ENCODE results near the gene ABLIM3. TPM values are rescaled to one million over a fixed set of nuclear protein-coding genes. Genes with fewer than 3 reads are reported as not detected.

Gene ABLIM3
- total and polyA plus RNA-seq, 2 of the 13 experiments (the other 11 are each of a cell fraction or from before 2014, with no cell fraction given): 0.53 to 6.3 TPM

DNA sequence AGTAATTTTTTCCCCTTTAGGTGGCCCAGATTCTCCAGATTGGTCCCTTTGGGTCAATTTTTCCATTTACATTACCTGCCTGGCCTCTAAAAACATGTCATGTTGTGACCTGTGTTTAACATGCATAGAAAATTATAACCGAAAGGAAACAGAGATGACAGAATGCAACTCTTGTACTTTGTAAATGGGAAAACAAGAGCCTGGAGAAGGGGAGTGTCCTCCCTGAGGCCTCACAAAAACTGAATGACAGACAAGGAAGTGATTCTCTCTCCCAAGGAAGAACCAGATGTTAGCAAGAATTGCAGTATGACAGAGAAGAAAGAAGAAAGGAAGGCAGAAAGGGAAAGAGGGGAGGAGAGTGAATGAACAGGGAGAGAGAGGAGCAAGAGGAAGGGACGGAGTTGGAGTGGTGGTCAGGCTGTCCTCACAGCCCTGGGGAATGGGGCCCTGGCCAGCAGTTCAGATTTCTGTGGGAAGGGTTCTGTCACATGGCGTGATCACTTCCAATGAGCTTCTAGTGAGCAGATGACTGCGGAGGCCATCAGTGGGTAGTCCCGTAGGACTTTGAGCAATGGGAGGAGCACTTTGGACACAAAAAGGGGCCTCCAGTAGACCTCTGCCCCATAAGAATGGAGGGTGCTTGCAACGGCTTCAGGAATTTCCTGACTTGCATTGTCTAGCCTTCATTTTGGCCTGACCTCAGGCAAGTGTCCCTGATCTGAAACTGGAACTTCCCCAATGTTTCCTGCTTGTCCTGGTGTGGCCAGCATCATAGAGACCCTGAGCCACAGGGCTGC, 31.6 kb downstream of the ABLIM3 start (continued):
- TF ChIP-seq SOX6 (IDR thresholded peaks at IDR 0.05) (no peak), SOX6 (CRISPR knock-in tag; IDR thresholded peaks at IDR 0.05) (peak; percentile 98), FOXA3 (CRISPR knock-in tag; IDR thresholded peaks at IDR 0.05) (peak; percentile 63), CENPX (CRISPR knock-in tag; IDR thresholded peaks at IDR 0.05) (0 out of 2 replicates have a peak, but pooled peaks have one; percentile 46), ZNF383 (CRISPR knock-in tag; IDR thresholded peaks at IDR 0.05; ENCODE audit: borderline replicate concordance) (no peak), KDM5B (CRISPR knock-in tag; IDR thresholded peaks at IDR 0.05; ENCODE audit: borderline replicate concordance) (peak; percentile 33; the same call in 1 of the 2 replicates), ZNF550 (CRISPR knock-in tag; IDR thresholded peaks at IDR 0.05; ENCODE audit: borderline replicate concordance) (no peak), MED1 (CRISPR knock-in tag; IDR thresholded peaks at IDR 0.05) (peak; percentile 76), ZNF34 (CRISPR knock-in tag; IDR thresholded peaks at IDR 0.05; ENCODE audit: borderline replicate concordance) (no peak), SP5 (CRISPR knock-in tag; IDR thresholded peaks at IDR 0.05; ENCODE audit: borderline replicate concordance, low read depth) (peak; percentile 97), ZNF772 (CRISPR knock-in tag; IDR thresholded peaks at IDR 0.05) (no peak), CEBPG (CRISPR knock-in tag; IDR thresholded peaks at IDR 0.05) (peak; percentile 40; the same call in 1 of the 2 replicates), U2AF1 (optimal IDR thresholded peaks at IDR 0.05; ENCODE audit: low read depth, low read length) (no peak), NR2F6 (IDR thresholded peaks at IDR 0.05) (peak; percentile 67; the same call in 1 of the 2 replicates), NR2F6 (CRISPR knock-in tag; IDR thresholded peaks at IDR 0.05) (peak; percentile 68; the same call in 1 of the 2 replicates), NCOA2 (CRISPR knock-in tag; IDR thresholded peaks at IDR 0.05) (peak; percentile 70), DNMT3B (CRISPR knock-in tag; conservative IDR thresholded peaks at IDR 0.05) (0 out of 2 replicates have a peak, but pooled peaks have one; percentile 20), ZNF232 (CRISPR knock-in tag; IDR thresholded peaks at IDR 0.05; ENCODE audit: borderline replicate concordance) (peak; percentile 94; the same call in 1 of the 2 replicates), ZIK1 (CRISPR knock-in tag; IDR thresholded peaks at IDR 0.05; ENCODE audit: borderline replicate concordance, low read depth) (no peak), ZNF543 (CRISPR knock-in tag; IDR thresholded peaks at IDR 0.05) (0 out of 2 replicates have a peak, but pooled peaks have one; percentile 7), SIX1 (CRISPR knock-in tag; IDR thresholded peaks at IDR 0.05; ENCODE audit: borderline replicate concordance) (0 out of 2 replicates have a peak, but pooled peaks have one; percentile 16)
- TF ChIP-seq, protein P1, sequence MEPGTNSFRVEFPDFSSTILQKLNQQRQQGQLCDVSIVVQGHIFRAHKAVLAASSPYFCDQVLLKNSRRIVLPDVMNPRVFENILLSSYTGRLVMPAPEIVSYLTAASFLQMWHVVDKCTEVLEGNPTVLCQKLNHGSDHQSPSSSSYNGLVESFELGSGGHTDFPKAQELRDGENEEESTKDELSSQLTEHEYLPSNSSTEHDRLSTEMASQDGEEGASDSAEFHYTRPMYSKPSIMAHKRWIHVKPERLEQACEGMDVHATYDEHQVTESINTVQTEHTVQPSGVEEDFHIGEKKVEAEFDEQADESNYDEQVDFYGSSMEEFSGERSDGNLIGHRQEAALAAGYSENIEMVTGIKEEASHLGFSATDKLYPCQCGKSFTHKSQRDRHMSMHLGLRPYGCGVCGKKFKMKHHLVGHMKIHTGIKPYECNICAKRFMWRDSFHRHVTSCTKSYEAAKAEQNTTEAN (CRISPR knock-in tag; conservative IDR thresholded peaks at IDR 0.05): peak; percentile 53
- TF ChIP-seq, protein P2, sequence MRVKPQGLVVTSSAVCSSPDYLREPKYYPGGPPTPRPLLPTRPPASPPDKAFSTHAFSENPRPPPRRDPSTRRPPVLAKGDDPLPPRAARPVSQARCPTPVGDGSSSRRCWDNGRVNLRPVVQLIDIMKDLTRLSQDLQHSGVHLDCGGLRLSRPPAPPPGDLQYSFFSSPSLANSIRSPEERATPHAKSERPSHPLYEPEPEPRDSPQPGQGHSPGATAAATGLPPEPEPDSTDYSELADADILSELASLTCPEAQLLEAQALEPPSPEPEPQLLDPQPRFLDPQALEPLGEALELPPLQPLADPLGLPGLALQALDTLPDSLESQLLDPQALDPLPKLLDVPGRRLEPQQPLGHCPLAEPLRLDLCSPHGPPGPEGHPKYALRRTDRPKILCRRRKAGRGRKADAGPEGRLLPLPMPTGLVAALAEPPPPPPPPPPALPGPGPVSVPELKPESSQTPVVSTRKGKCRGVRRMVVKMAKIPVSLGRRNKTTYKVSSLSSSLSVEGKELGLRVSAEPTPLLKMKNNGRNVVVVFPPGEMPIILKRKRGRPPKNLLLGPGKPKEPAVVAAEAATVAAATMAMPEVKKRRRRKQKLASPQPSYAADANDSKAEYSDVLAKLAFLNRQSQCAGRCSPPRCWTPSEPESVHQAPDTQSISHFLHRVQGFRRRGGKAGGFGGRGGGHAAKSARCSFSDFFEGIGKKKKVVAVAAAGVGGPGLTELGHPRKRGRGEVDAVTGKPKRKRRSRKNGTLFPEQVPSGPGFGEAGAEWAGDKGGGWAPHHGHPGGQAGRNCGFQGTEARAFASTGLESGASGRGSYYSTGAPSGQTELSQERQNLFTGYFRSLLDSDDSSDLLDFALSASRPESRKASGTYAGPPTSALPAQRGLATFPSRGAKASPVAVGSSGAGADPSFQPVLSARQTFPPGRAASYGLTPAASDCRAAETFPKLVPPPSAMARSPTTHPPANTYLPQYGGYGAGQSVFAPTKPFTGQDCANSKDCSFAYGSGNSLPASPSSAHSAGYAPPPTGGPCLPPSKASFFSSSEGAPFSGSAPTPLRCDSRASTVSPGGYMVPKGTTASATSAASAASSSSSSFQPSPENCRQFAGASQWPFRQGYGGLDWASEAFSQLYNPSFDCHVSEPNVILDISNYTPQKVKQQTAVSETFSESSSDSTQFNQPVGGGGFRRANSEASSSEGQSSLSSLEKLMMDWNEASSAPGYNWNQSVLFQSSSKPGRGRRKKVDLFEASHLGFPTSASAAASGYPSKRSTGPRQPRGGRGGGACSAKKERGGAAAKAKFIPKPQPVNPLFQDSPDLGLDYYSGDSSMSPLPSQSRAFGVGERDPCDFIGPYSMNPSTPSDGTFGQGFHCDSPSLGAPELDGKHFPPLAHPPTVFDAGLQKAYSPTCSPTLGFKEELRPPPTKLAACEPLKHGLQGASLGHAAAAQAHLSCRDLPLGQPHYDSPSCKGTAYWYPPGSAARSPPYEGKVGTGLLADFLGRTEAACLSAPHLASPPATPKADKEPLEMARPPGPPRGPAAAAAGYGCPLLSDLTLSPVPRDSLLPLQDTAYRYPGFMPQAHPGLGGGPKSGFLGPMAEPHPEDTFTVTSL (CRISPR knock-in tag; IDR thresholded peaks at IDR 0.05; ENCODE audit: borderline replicate concordance): peak; percentile 29; the same call in 1 of the 2 replicates
- TF ChIP-seq, protein P3, sequence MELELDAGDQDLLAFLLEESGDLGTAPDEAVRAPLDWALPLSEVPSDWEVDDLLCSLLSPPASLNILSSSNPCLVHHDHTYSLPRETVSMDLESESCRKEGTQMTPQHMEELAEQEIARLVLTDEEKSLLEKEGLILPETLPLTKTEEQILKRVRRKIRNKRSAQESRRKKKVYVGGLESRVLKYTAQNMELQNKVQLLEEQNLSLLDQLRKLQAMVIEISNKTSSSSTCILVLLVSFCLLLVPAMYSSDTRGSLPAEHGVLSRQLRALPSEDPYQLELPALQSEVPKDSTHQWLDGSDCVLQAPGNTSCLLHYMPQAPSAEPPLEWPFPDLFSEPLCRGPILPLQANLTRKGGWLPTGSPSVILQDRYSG (CRISPR knock-in tag; IDR thresholded peaks at IDR 0.05): 0 out of 2 replicates have a peak, but pooled peaks have one; percentile 38
